HepG2 (cell line): ENCODE measurements around the gene CMTM8.

Experiments
- CHD2 ChIP-seq: IDR thresholded peaks from 2 replicates; pipeline ENCODE4 v1.6.1; 2011; ENCODE audit warnings: low read depth, low read length, improper control_type of control experiment
- EZH2 ChIP-seq: conservative IDR thresholded peaks from 2 replicates; pipeline ENCODE4 v1.6.1; 2012; ENCODE audit warnings: mild to moderate bottlenecking, low read depth, low read length, moderate library complexity
- HHEX ChIP-seq: IDR thresholded peaks from 2 replicates; pipeline ENCODE4 v1.6.1; 2016; ENCODE audit warnings: control low read depth
- HOXA7 ChIP-seq: sonication (generic); formaldehyde crosslinking; IDR thresholded peaks from 2 replicates; pipeline ENCODE4 v1.8.1; 2022; ENCODE audit warnings: mild to moderate bottlenecking, missing genetic modification reagents, moderate library complexity
- MAX ChIP-seq: IDR thresholded peaks from 2 replicates; pipeline ENCODE4 v1.6.1; 2012; ENCODE audit warnings: inconsistent platforms
- MAZ ChIP-seq, 2 experiments: sonication (generic) in 1 of 2; formaldehyde crosslinking in 1 of 2; IDR thresholded peaks; 2 replicates each; pipeline versions ENCODE4 v1.5.0 to v1.6.1; 2012 to 2020; ENCODE audit warnings: low read depth in 2 of 2, mild to moderate bottlenecking in 2 of 2, borderline replicate concordance in 1 of 2, improper control_type of control experiment in 1 of 2, low read length in 1 of 2, missing genetic modification reagents in 1 of 2, moderate library complexity in 1 of 2
- NFYB ChIP-seq: sonication (generic); formaldehyde crosslinking; IDR thresholded peaks from 2 replicates; pipeline ENCODE4 v1.4.0; 2020; ENCODE audit warnings: missing genetic modification reagents
- POLR2AphosphoS2 ChIP-seq: IDR thresholded peaks from 2 replicates; pipeline ENCODE4 v1.6.1; 2011; ENCODE audit warnings: low read depth, low read length, improper control_type of control experiment
- SP140L ChIP-seq: sonication (generic); formaldehyde crosslinking; IDR thresholded peaks from 2 replicates; pipeline ENCODE4 v1.4.0; 2020; ENCODE audit warnings: missing genetic modification reagents, borderline replicate concordance
- SP2 ChIP-seq: sonication (generic); formaldehyde crosslinking; IDR thresholded peaks from 2 replicates; pipeline ENCODE4 v1.5.1; 2020; ENCODE audit warnings: mild to moderate bottlenecking, missing genetic modification reagents
- USF2 ChIP-seq, 2 experiments: sonication (generic) in 1 of 2; formaldehyde crosslinking in 1 of 2; IDR thresholded peaks; 2 replicates each; pipeline versions ENCODE4 v1.5.1 to v1.6.1; 2011 to 2020; ENCODE audit warnings: borderline replicate concordance in 1 of 2, low read depth in 1 of 2, low read length in 1 of 2, mild to moderate bottlenecking in 1 of 2, missing genetic modification reagents in 1 of 2, moderate library complexity in 1 of 2
- ZBTB21 ChIP-seq: sonication (generic); formaldehyde crosslinking; IDR thresholded peaks from 2 replicates; pipeline ENCODE4 v1.4.0; 2020; ENCODE audit warnings: missing genetic modification reagents
- ZNF329 ChIP-seq: sonication (generic); formaldehyde crosslinking; IDR thresholded peaks from 2 replicates; pipeline ENCODE4 v1.9.0; 2021; ENCODE audit warnings: low read depth, mild to moderate bottlenecking, missing genetic modification reagents
- ZNF510 ChIP-seq: sonication (generic); formaldehyde crosslinking; IDR thresholded peaks from 2 replicates; pipeline ENCODE4 v1.4.0; 2020; ENCODE audit warnings: low read depth, mild to moderate bottlenecking, missing genetic modification reagents

- TF ChIP-seq HOXA7 (no peak), MAX (no peak), NFYB (CRISPR knock-in tag) (no peak), SP2 (CRISPR knock-in tag) (no peak), HHEX (CRISPR knock-in tag) (no peak), USF2 (IDR thresholded peaks at IDR 0.05; ENCODE audit: low read depth, low read length) (no peak), USF2 (CRISPR knock-in tag; IDR thresholded peaks at IDR 0.05; ENCODE audit: borderline replicate concordance) (no peak), MAZ (IDR thresholded peaks at IDR 0.05; ENCODE audit: borderline replicate concordance, low read depth, low read length) (no peak), MAZ (CRISPR knock-in tag; IDR thresholded peaks at IDR 0.05; ENCODE audit: low read depth) (no peak), CHD2 (no peak), POLR2AphosphoS2 (no peak), ZBTB21 (CRISPR knock-in tag) (no peak), SP140L (CRISPR knock-in tag) (no peak), EZH2 (no peak), ZNF510 (no peak), ZNF329 (no peak)
Observed at GRCh38 chr3:32241100-32241499, 2.6 kb downstream of the CMTM8 start.
